A673 (cell line): Measurements from ENCODE around the gene BOD1L1.

Experiments
- CTCF ChIP-seq: fragments of 300-800, 200-600 bp; sonication (generic); conservative IDR thresholded peaks from 2 replicates; pipeline ENCODE4 v1.5.1; 2017; ENCODE audit warnings: low read depth, mild to moderate bottlenecking, antibody characterized with exemption, low read length, moderate library complexity, mixed read lengths
- EZH2 ChIP-seq: fragments of 200-600 bp; sonication (generic); IDR thresholded peaks from 2 replicates; pipeline ENCODE4 v1.6.1; 2017; ENCODE audit warnings: borderline replicate concordance, low read depth, mild to moderate bottlenecking, mixed read lengths, antibody characterized with exemption, low read length; ENCODE audit not compliant: poor library complexity, severe bottlenecking

DNA sequence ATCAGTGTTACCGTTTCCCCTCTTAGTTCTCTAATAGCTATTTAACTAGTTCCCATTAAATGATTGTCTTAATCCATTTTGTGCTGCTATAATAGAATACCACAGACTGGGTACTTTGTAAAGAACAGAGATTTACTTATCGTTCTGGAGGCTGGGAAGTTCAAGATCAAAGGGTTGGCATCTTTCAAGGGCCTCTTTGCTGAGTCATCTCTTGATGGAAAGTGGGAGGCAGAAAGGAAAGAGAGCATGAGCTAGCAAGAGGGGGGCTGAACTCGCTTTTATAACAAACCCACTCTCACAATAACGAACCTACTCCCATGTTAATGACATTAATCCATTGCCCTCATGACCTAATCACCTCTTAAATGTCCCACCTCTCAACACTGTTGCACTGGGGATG lies 65.9 kb downstream of the BOD1L1 start:
- TF ChIP-seq EZH2 (no peak), CTCF (no peak)
